ENCODE data around the gene SPRR2B.
"Not testable (repeated sequence)": the region's sequence is repeated elsewhere in the genome, so short reads cannot be mapped to it uniquely, and the experiment has no call there.

Gene SPRR2B

GRCh38 chr1:153032677-153033308 lies 38.6 kb downstream of the SPRR2B start:
- DNase-seq = no peak

- no peak for DNase-seq
Observed at GRCh38 chr1:153032073-153032472, 39.3 kb downstream of the SPRR2B start.

DNA sequence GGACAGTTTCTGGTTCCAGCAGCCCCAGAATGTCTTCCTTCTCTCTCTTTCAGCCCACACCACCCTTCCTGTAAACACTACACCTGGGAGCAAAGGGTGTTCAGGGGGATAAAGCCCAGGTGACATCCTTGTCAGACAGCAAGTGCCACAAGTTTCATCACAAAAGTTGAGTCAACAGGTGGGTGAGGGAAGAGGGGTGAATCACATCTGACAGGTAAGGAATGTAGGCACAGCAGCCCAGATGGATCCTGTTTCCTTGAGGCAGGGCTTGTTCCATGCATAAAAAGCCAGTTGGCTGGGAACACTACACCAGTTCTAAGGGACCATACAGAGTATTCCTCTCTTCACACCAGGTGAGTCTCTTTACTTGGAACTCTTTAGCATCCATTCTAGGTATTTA lies 40.5 kb downstream of the SPRR2B start, which contains the start of gene SPRR1B:
Gene SPRR1B (plus strand): TSS at position 309 of the 400 bp plus-strand sequence. CDS start 1,143 bp downstream, outside the sequence.
- no peak for DNase-seq

GRCh38 chr1:153028766-153029165 lies 42.6 kb downstream of the SPRR2B start:
- DNase-seq = no peak

- DNase-seq = no peak
Observed at GRCh38 chr1:153025797-153026196, 45.6 kb downstream of the SPRR2B start.

GRCh38 chr1:153024413-153024812 lies 47.0 kb downstream of the SPRR2B start:
- DNase-seq = no peak

- DNase-seq = no peak
Observed at GRCh38 chr1:153023109-153023508, 48.3 kb downstream of the SPRR2B start.

- DNase-seq = not testable (repeated sequence)
Observed at GRCh38 chr1:153022340-153022739, 49.1 kb downstream of the SPRR2B start.

DNA sequence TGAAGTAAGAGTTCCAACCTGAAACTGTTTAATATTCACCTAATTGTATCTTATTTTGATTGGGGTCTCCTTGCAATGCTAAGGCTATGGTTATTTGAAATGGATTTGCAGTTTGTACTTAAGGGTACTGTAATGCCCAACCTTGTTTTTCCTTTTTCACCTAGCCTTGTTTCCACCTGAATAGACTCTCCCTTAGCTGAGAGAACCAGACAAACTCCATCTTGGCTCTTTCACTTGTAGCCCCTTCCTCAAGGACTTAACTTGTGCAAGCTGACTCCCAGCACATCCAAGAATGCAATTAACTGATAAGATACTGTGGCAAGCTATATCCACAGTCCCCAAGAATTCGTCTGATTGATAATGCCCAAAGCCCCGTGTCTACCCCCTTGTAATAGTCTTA lies 49.6 kb downstream of the SPRR2B start:
- not testable (repeated sequence) for DNase-seq

Data from right forelimb (tissue), 1 donor.